GM18907 (cell line): Measurements from ENCODE around the gene RRAS.
A peak's percentile ranks its signal among the peaks of the same experiment; 100 is the strongest.

ENCODE experiments used
- ATAC-seq: cut with Tn5 transposase; IDR thresholded peaks from one replicate; pipeline ENCODE4 v1.9.1; 2021; ENCODE audit warnings: mild to moderate bottlenecking, moderate library complexity; ENCODE audit not compliant: unreplicated experiment

Gene RRAS

GRCh38 chr19:49677231-49677900 lies 37.4 kb upstream of the RRAS start, which contains the start of gene PRMT1:
TSS of gene PRMT1 (plus strand) at chr19:49677271. CDS start at chr19:49677281, 10 bp downstream.
- ATAC-seq = no peak

GRCh38 chr19:49676784-49677230 lies 36.9 kb upstream of the RRAS start:
- peak; percentile 72 for ATAC-seq

GRCh38 chr19:49676136-49676783 lies 36.3 kb upstream of the RRAS start:
- ATAC-seq = peak; percentile 35

- no peak for ATAC-seq
These were observed 32.4 kb upstream of the RRAS start for GRCh38 chr19:49672131-49672919.

GRCh38 chr19:49669516-49669915 lies 29.6 kb upstream of the RRAS start:
- no peak for ATAC-seq

GRCh38 chr19:49667473-49667872 lies 27.5 kb upstream of the RRAS start:
- ATAC-seq = no peak

GRCh38 chr19:49666120-49666444 lies 26.1 kb upstream of the RRAS start:
- ATAC-seq = no peak

GRCh38 chr19:49665351-49666119 lies 25.6 kb upstream of the RRAS start, which contains the start of the genes BCL2L12 and IRF3:
TSS of gene BCL2L12 (plus strand) at chr19:49665933. CDS start at chr19:49666693, 760 bp downstream.
TSS of gene IRF3 (minus strand) at chr19:49665857. CDS start at chr19:49664838, 1,019 bp downstream.
- peak; percentile 85 for ATAC-seq

GRCh38 chr19:49665036-49665350 lies 25.1 kb upstream of the RRAS start:
- no peak for ATAC-seq

- ATAC-seq = no peak
These were observed 24.5 kb upstream of the RRAS start for GRCh38 chr19:49664171-49665035.

GRCh38 chr19:49663224-49663623 lies 23.3 kb upstream of the RRAS start:
- ATAC-seq = no peak

GRCh38 chr19:49662011-49662410 lies 22.1 kb upstream of the RRAS start:
- ATAC-seq = no peak

- no peak for ATAC-seq
These were observed 20.5 kb upstream of the RRAS start for GRCh38 chr19:49660338-49660961.

- ATAC-seq = no peak
These were observed 18.9 kb upstream of the RRAS start for GRCh38 chr19:49658566-49659442.

GRCh38 chr19:49658139-49658517 lies 18.2 kb upstream of the RRAS start:
- no peak for ATAC-seq

- no peak for ATAC-seq
These were observed 17.7 kb upstream of the RRAS start for GRCh38 chr19:49657493-49658138.

- no peak for ATAC-seq
These were observed 16.6 kb upstream of the RRAS start for GRCh38 chr19:49656456-49657109.
